ENCODE measurements around the gene CYB5R4.

DNA sequence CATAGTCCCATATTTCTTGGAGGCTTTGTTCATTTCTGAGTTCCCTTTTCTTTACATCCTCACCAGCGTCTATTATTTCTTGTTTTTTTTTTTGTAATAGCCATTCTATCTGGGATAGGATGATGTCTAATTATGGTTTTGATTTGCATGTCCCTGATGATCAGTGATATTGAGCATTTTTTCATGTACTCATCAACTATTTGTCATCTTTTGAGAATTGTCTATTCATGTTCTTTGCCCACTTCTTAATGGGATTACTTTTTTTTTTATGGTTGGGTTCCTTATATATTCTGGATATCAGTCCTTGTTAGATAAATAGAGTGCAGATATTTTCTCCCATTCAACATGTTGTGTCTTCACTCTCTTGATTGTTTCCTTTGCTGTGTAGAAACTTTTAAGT lies 42.1 kb downstream of the CYB5R4 start:
- TF ChIP-seq, protein P1, sequence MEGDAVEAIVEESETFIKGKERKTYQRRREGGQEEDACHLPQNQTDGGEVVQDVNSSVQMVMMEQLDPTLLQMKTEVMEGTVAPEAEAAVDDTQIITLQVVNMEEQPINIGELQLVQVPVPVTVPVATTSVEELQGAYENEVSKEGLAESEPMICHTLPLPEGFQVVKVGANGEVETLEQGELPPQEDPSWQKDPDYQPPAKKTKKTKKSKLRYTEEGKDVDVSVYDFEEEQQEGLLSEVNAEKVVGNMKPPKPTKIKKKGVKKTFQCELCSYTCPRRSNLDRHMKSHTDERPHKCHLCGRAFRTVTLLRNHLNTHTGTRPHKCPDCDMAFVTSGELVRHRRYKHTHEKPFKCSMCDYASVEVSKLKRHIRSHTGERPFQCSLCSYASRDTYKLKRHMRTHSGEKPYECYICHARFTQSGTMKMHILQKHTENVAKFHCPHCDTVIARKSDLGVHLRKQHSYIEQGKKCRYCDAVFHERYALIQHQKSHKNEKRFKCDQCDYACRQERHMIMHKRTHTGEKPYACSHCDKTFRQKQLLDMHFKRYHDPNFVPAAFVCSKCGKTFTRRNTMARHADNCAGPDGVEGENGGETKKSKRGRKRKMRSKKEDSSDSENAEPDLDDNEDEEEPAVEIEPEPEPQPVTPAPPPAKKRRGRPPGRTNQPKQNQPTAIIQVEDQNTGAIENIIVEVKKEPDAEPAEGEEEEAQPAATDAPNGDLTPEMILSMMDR (IDR thresholded peaks at IDR 0.05) = no peak
- TF ChIP-seq ZFX (IDR thresholded peaks at IDR 0.05; ENCODE audit: borderline replicate concordance) = no peak

All from 22Rv1 (cell line).